Astrocyte (in vitro differentiated cells and primary cell): ENCODE results near the gene GNS.

ENCODE experiments used
- EZH2 ChIP-seq: IDR thresholded peaks from 2 replicates; pipeline ENCODE4 v1.6.1; 2012; ENCODE audit warnings: mild to moderate bottlenecking, low read length, inconsistent platforms; ENCODE audit not compliant: insufficient read depth
- TF ChIP-seq, protein P1 (sequence below): IDR thresholded peaks from 2 replicates; pipeline ENCODE4 v1.5.1; 2011; ENCODE audit warnings: low read depth, mild to moderate bottlenecking, inconsistent platforms, low read length, moderate library complexity; ENCODE audit not compliant: insufficient read depth

DNA sequence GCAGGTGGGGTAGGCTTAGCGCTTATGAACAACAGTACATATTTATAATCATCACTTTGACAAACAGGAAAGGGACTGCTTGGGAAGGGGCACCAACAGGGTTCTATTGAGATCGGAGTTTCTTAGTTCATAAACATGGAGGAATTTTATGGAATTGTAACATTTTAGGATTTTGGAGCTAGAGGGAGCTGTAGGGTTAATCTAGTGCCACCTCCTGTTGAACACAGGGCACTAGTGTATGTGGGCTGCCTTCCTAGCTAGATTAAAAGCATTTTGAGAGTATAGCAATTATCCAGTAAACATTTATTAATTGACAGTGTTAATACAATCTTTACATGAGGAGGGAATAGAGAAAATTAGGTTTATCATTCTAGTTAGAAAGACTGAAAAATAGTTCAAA, 42.2 kb upstream of the GNS start:
- TF ChIP-seq, protein P1, sequence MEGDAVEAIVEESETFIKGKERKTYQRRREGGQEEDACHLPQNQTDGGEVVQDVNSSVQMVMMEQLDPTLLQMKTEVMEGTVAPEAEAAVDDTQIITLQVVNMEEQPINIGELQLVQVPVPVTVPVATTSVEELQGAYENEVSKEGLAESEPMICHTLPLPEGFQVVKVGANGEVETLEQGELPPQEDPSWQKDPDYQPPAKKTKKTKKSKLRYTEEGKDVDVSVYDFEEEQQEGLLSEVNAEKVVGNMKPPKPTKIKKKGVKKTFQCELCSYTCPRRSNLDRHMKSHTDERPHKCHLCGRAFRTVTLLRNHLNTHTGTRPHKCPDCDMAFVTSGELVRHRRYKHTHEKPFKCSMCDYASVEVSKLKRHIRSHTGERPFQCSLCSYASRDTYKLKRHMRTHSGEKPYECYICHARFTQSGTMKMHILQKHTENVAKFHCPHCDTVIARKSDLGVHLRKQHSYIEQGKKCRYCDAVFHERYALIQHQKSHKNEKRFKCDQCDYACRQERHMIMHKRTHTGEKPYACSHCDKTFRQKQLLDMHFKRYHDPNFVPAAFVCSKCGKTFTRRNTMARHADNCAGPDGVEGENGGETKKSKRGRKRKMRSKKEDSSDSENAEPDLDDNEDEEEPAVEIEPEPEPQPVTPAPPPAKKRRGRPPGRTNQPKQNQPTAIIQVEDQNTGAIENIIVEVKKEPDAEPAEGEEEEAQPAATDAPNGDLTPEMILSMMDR = no peak
- TF ChIP-seq EZH2 = no peak
